Activated CD4-positive, alpha-beta T cell treated with anti-CD3 and anti-CD28 coated beads for 1 hour (primary cell): ENCODE results near the gene FARP1.

Experiments
- DNase-seq: peaks from one replicate; pipeline ENCODE4 v3.0.0-alpha.2; 2020

FARP1 gene

GRCh38 chr13:98370261-98370660, 227.4 kb downstream of the FARP1 start:
- no peak for DNase-seq

DNA sequence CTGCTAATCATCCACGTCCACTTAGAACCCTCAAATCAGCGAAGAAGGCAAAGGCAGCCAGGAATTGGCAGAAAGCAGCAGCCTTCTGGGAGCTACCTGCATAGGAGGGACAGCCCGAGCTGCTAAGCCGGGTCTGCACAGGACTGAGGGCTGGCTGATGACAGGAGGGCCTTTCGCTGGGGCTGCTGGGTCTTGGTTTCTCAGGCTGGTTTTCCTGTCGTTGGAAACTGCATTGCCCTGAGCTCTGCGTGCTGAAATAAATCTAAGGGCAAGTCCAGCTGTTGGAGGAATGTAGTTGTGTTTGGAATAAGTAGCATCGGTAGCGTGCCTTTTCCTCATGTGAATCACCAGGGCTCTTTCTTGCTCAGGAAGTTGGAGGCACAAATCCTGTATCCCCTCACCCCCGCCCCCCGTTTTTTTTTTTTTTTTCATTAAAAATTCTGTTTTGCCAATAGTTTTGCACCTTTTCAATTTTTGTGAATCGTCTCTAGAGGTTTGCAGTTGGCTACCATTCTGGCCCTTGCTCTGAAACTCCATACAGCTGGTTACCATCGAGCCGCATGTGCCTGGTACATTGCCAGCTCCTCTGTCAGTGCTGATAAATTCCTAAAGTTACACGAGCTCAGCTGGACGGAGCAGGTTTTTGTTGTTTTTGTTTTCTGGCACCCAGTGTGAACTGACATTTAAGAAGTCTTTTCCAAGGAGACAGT, 228.1 kb downstream of the FARP1 start:
- DNase-seq: no peak

DNA sequence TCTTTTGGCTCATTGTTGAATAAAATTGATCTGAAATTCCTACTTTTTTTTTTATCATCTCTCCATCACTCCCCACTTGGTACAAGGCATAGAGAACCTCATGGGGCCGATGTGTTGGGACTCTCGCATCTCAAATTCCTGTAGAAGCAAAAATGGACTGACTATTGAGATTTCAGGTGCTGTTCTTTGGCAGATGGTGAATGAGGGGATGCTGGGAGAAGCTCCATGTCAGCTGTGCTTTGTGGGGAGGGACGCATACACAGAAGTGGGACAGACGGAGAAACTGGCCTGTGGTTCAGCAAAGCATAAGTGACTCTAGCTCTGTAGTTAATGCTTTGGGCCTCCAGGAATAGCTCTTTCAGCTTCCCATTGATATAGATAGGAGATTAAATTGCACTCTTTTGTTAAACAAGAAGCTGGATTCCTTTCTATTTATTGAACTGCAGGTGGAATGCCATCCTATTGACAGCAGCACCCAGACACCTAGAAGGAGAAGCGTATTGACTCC, 228.7 kb downstream of the FARP1 start:
- DNase-seq: no peak

- no peak for DNase-seq
These were observed 230.0 kb downstream of the FARP1 start for GRCh38 chr13:98372876-98373275.

GRCh38 chr13:98374750-98375149, 231.9 kb downstream of the FARP1 start:
- no peak for DNase-seq

DNA sequence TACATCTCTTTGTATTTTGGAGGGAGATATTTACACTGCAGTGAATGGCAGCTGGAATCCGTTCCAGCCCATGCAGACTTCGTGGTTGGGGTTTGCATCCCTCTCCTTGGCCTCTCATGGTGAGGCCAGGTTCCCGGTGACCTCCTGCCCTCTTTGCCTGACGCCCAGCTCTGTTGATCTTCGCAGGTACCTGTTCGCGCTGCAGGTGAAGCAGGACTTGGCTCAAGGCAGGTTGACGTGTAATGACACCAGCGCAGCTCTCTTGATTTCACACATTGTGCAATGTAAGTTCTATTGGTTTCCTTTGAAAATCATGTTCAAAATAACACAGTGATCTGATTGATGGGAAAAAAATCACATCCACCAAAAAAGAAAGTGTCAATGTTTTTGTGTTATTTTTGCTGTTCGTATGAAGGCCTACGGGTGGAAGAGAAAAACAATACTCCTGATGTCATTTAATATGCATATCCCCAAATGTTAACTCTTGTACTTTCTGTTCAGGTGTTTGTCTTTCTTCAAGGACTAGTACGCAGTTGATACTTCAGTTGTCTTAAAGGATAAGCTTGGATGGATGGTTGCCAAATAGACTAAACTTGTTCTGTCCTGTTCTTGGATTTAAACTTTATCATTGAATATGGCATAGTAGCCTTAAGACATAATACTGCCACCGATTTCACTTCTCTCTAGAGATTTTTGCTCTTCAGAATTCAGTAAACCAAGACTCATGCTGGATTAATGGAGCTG, 234.9 kb downstream of the FARP1 start:
- DNase-seq: no peak

- DNase-seq: no peak
These were observed 241.8 kb downstream of the FARP1 start for GRCh38 chr13:98384739-98385138.

DNA sequence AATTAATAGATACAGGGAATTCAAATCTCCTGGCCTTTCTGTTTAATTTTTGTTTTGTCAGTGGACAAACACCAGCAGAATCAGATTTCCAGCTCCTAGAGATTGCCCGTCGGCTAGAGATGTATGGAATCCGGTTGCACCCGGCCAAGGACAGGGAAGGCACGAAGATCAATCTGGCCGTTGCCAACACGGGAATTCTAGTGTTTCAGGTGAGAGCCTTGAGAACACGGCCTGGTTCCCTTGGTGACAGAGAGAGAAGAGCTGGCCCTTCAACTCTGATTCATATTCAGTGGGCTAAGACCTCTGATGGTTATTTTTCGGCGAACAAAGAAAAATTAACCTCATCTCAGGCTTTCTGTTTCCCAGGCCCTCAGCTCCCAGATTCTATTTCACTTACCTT, 242.7 kb downstream of the FARP1 start:
- no peak for DNase-seq

GRCh38 chr13:98386637-98387036, 243.7 kb downstream of the FARP1 start:
- no peak for DNase-seq

DNA sequence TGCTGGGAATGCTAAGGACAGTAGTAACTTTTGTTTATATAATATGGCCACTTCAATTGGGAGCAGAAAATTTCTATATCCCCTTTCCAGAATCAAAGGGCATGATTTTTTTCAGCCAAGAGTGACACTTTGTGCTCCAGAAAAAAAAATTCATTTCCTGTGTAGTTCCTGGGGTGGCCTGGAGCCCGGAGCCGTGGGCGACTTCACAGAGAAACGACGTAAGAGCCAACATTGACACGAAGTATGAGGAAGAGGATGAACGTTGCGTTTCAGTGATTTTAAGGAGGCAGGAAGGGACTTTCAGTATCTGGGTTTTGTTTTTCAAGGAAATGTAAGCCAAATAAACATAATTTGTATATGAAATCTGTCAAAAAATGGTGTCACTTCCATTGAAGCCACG, 246.4 kb downstream of the FARP1 start:
- DNase-seq: no peak

- DNase-seq: no peak
These were observed 247.3 kb downstream of the FARP1 start for GRCh38 chr13:98390086-98390715.

GRCh38 chr13:98393873-98394272, 251.0 kb downstream of the FARP1 start:
- DNase-seq: no peak

DNA sequence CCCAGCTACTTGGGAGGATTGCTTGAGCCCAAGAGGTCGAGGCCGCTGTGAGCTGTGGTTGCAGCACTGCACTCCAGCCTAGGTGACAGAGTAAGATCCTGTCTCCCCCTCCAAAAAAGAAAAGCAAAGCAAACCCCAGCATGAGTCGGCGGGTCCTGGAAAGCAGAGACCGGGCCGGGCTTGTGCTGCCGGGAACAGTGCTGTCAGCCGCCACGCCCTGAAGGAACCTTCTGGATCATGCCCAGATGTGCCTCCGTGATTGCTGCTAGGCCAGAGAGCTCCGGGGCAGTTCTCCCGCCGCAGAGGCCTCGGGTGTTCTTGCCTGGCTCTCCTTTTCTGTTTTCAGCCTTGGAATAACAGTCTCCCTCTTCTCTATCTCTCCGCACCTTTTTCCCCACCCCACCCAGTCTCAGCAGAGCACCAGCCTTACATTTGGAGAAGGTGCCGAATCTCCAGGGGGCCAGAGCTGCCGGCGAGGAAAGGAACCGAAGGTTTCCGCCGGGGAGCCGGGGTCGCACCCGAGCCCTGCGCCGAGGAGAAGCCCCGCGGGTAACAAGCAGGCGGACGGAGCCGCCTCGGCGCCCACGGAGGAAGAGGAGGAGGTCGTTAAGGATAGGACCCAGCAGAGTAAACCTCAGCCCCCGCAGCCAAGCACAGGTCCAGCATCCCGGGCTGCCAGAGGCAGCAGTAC, 252.1 kb downstream of the FARP1 start:
- DNase-seq: no peak

- DNase-seq: no peak
These were observed 253.3 kb downstream of the FARP1 start for GRCh38 chr13:98396071-98396710.

- no peak for DNase-seq
These were observed 254.3 kb downstream of the FARP1 start for GRCh38 chr13:98397221-98397620.

DNA sequence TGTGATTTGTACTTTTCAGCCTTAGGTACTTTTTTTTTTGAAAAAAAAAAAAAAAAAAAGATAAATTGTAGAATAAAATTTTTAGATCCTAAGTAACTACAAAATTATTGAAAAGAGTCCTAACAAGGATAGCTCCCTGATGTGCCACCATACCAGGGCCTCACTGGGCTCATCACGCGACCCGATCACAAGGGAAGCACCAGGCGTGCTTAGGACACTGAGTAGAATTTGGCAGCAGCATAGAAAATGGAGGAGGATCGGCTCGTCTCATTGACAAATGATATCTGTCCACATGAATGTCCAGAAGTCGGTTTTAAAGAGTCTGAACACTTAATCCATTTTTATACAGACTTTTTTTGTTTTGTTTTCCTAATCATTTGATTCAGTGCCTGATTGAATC, 255.0 kb downstream of the FARP1 start:
- no peak for DNase-seq

GRCh38 chr13:98398581-98398980, 255.7 kb downstream of the FARP1 start:
- no peak for DNase-seq

DNA sequence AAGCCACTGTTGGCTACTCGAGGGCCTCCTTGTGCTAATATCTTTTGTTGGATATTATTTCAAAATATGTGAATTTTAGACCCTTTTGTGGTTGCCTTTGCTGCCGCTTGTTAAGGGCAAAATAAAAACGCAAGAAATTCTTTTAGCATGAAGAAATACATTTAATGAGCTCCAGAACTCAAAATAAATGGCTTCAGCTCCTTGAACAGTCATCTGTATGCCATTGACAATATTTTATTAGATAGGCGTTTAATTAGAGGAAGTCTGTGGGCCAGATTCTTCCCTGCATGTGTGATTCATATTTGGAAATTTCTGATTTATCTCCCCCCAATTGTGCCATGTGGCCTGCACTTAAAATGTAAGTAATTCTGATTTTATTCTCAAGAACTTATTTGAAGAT, 256.9 kb downstream of the FARP1 start:
- no peak for DNase-seq

GRCh38 chr13:98401934-98402333, 259.0 kb downstream of the FARP1 start:
- DNase-seq: no peak

DNA sequence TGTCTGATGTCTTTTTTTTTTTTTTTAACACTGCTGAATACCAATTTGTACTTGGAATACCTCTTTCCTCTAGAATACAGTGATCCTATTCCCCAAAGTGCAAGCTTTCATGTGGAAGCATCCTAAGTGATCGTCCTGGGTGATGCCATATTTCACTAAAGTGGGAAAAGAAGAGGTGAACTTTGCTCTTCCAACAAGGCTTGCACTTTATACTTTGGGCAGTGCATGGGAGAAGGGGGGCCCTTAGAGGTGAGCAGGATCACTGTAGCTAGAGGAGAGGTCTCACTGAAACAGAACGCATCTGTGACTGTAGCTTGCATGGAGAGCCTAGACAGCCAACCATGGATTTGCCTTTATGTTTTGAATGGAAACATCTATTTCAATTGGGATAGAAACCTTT, 260.2 kb downstream of the FARP1 start:
- DNase-seq: no peak

DNA sequence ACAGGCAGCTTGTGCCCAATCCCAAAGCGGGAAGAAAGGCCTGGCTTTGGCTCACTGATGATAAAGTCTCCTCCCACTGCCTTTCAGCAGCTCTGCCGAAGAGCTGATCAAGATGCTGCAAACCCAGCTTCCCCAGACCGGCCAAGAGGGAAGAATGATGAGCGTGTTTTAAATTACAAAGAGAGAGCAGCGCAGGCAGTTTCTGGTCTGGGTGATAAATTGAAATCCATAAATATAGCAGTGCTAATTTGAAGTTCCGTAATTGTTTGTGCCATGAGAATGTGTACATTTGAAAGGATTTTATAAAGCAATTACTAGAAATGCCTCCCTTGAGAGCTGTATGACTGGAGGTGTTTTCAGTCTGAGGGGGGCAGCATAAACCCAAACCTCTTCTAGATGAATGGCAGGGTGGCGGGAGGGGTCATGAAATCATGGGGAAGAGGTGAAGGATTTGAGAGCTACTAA, 262.2 kb downstream of the FARP1 start:
- DNase-seq: no peak

DNA sequence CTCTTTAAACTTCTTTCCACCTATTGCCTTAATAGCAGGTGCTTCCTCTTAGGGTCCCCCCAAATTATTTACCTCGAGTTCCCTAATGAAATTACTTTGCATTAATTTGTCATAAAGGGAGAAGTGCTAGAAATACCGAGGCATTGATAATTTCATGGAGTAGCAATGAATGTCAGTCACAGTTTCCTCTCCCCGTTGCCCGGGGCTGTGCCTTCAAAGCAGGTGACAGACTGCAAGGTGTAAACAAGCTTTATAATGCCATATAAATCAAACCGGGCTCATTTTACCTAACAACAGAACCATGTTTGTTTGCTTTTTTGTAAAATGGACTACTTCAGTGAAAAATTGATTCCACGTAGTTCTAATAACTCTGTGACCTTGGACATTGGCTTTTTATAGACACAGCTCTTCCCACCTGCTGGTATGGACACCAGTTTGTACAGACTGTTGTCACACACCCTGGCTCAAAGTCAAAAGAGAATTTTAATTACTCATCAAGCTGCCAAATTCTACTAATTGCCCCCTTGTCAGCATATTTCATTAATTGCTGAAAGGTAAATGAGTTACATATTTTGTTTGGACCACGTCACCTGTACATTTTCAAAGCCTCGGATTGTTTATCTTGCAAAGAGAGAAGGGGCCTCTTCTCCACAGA, 262.9 kb downstream of the FARP1 start:
- no peak for DNase-seq
